GM21390 (cell line): ENCODE measurements around the gene ETNPPL.

Experiments used
- ATAC-seq: cut with Tn5 transposase; IDR thresholded peaks from one replicate; pipeline ENCODE4 v1.9.1; 2021; ENCODE audit not compliant: unreplicated experiment

ETNPPL gene

GRCh38 chr4:108762559-108763225, at the start of gene ETNPPL:
Gene ETNPPL (minus strand): TSS chr4:108763053. CDS start chr4:108762898, 155 bp downstream.
- ATAC-seq = peak; percentile 50

DNA sequence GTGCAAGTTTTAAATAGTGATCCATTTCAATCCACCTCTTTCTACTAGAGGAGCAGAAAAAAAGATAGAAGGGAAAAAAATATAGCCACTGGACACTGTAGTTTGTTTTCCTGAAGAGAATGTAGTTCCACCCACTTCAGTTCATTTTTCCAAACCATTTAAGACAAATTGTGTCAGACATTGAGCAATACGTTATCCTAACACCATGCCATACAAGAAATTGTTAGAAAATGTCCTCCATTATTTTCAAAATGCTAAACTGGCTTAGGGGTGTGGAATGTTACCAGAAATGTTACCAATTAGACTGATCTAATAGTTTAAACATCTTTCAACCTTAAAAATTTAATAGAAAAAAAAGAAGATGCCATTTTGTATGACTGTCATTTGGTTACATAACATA, 48.6 kb upstream of the ETNPPL start:
- no peak for ATAC-seq

- ATAC-seq = no peak
These were observed 47.2 kb upstream of the ETNPPL start for GRCh38 chr4:108810087-108810486.

DNA sequence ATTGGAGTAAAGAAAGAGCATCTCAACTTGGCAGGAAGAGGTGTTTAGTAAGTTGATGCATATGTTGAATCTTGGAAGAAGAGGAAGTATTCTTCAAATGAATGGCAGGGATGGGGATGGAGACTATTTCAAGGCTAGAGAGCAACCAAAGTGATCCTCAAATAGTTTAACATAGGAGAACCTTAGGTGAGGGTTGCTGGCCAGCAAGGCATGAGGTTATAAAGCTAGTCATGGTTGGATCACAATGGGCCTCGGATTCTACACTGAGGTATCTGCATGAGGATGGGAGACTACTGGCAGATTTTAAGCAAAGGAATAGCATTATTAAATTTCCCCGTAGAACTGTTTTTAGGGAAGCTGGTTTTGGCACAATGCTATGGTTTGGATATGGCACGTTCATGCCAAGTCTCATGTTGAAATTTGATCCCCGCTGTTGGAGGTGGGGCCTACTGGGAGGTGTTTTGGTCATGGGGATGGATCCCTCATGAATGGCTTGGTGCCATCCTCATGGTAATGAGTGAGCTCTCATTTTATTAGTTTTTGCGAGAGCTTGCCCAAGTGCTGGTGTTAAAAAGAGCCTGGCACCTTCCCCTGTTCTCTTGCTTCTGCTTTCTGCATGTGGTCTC, 41.9 kb upstream of the ETNPPL start:
- ATAC-seq = no peak

GRCh38 chr4:108799306-108799705, 36.5 kb upstream of the ETNPPL start:
- ATAC-seq = no peak

DNA sequence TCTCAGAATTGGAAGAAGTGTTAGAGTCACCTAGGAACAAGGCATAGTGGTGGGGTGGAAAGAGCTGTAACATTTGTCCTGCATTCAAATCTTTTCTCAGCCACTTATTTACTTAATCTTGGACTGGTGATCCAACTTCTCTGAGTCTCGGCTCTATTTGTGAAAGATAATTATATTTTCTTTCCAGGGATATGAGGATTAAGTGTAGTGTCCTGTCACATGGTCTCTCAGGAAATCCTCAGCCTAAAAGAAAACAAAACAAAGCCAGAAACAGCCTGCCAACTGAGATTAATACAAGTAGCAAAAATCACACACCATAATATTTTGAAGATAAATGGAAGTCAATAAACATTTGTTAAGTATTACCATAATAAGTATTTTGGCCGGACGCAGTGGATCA, 33.3 kb upstream of the ETNPPL start:
- no peak for ATAC-seq

DNA sequence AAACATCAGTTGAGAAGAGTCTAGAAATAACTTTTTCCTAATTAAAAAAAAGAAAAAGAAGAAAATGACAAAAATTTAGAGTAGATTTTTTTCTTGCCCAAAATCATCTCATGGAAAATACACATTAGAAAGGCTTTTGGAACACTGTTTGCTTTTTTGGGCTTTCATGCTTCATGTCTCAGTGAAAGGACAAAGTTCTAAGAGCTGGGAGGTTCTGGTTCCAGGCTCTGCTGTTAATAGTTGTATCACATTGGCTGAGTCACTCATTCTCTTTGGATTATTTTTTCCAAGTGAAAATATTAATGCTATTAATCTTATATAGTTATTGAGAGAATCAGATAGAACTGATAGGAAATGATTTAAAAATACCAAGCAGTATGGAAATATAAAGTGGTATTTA, 32.9 kb upstream of the ETNPPL start:
- no peak for ATAC-seq

- no peak for ATAC-seq
These were observed 31.3 kb upstream of the ETNPPL start for GRCh38 chr4:108794136-108794535.

DNA sequence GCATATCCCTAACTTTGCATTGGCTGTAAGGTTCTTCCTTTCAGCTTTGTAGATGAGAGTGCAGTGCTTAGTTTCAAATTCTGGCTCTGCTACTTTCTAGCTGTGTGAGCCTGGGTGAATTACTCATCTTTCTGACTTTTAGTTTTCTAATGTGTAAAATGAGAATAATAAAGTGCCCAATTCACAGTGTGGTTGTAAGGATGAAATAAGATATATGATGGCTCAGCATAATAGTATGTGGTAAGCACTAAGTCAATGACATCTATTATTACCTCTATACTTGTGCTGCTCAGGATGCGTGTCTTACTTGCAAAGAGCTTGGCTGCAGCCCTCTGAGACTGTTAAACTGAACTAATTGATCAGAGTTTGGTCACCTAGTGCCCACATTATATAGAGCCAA, 30.6 kb upstream of the ETNPPL start:
- ATAC-seq = no peak

GRCh38 chr4:108788731-108789130, 25.9 kb upstream of the ETNPPL start:
- ATAC-seq = no peak

DNA sequence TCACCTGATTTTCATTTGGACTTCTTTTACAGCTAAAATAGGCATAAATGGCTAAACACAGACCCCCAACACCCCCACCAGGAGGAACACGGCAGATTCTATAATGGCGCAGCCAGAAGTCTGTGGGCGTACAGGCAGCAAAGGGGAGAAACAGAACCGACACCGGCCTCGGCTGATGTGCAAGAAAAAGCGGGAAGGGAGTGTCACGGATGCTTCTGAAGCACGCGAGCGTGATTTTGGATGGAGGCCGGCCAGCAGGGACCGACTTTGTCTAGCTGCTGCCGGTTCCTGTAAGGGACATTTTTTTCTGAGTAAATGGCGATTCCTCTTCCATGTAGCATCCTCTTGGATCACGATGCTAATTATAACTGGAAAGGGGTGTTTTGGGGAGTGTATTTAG, 24.9 kb upstream of the ETNPPL start:
- no peak for ATAC-seq

DNA sequence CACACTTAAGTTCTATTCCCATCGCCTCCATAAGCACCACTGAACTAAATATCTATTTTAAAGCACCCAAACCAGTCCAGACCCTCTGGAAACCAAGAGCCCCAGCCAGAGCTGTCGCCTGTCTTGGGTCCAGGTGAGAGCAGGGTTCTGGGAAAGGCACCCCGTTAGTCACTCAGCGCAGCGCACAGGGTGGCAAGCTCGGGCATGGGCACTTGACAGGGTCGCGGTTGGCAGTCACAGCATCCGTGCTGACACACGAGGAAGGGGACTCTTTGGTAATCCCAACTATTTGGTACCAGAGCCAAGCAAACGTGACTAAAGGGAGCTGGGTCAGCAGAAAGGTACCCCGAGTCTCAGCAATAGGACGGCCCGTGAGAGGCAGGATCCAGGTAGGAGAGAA, 24.3 kb upstream of the ETNPPL start:
- no peak for ATAC-seq

- no peak for ATAC-seq
These were observed 23.5 kb upstream of the ETNPPL start for GRCh38 chr4:108786351-108786750.

DNA sequence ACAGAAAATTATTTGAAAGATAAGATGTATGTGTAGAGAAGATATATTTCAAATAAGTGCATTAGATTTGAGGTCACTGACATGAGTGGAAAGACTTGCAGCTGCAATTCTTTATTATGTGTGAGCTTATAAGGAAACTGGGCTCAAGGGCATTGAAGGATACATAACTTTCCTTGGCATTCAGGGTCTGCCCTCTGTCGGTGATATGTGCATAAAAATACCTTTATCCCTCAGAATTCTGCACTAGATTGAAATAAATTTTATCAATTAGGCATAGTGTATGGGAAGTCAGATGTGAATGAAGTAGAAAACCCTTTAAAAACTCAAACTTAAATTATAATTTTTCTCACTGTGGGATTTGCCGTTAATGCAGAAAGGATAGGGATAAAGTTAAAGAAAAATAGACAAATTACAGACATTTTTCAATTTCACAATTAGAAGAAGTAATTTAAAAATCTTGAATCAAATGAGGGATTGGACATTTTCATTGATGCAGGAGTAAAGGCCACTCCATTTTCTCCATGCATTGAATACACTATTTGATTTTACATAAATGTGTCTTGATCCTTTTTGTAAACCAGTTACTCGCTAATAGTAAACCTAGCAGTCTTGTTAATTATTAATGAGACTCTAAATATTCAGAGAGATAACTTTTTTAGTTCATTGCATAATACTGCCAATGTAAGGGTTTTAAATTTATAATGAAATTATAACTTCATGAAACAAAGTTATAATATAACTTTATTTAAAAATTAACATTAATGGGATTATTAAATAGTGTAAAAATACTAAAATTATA, 21.0 kb upstream of the ETNPPL start:
- no peak for ATAC-seq

GRCh38 chr4:108779958-108780357, 17.1 kb upstream of the ETNPPL start:
- ATAC-seq = no peak

DNA sequence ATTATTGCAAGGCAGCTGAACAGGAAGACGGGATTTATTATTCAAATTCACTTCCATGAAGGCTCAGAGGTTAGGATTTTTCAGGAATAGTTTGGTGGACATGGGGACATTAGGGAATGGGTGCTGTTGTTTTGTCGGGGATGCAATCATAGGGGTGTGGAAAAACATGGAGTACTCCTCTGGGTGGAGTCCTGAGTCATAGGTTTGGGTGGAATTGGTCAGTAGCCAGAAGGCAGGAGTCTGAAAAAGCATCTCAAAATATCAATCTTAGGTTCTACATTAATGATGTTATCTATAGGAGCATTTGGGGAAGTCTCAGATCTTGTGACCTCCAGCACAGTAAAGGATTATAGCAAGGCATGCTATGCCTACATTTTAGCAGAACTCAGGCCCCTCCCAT, 14.5 kb upstream of the ETNPPL start:
- no peak for ATAC-seq

DNA sequence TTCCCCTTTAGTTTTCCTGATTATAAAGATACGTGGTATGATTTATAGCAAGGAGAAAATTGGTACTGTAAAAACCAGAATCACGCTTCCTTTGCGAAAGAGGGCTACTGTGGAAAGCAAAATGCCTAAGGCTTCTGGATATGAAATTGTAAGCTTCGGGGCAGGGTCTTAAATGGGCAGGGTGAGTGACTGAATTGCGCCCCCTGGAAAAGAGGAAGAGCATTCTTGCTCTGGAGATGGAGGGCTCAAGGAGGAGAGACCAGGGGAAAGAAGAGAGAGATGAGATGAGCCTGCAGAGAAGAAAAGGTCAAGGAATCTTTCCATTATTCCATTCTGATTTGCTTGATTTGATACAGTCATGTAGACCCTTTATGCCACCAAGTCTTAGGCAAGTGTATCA, 13.1 kb upstream of the ETNPPL start:
- no peak for ATAC-seq

GRCh38 chr4:108774809-108775530, 12.1 kb upstream of the ETNPPL start:
- ATAC-seq = no peak

GRCh38 chr4:108772402-108772801, 9.5 kb upstream of the ETNPPL start:
- ATAC-seq = no peak

DNA sequence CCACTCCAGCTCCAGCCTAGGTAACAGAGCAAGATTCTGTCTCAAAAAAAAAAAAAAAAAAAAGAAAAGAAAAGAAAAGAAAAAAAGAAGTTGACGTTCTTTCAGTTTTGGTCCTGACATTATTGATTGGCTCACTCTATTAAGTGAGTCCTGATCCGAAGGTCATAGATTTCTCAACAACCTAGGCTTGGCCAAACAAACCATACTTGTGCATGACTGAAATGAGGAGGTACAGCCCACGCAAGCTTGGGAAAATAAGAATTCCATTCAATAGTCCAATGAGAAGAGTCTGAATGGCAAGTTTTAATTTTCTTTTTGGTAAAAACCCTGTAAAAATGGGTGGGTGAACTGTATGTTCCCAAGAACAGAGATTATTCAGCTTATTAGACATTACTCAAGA, 3.2 kb upstream of the ETNPPL start:
- ATAC-seq = no peak

DNA sequence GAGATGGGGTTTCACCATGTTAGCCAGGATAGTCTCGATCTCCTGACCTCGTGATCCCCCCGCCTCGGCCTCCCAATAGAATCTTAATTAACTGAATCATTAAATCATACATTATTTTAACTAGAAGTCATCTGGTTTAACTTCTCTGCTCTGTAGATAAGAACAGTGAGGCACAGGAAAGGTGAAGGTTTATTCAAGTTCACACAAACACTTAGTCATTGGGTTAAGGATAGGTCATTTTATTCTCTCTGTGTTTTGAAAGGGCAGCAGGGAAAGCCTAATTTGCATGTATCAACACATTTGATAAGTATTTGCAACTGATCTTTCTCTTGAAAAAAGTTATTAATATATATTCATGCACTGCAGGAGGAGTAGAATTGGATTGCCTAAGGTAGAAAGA, 1.1 kb upstream of the ETNPPL start:
- ATAC-seq = no peak

GRCh38 chr4:108763226-108763593, 357 bp upstream of the ETNPPL start:
- ATAC-seq = no peak
